ENCODE data around the gene SULT4A1.

SULT4A1 gene

DNA sequence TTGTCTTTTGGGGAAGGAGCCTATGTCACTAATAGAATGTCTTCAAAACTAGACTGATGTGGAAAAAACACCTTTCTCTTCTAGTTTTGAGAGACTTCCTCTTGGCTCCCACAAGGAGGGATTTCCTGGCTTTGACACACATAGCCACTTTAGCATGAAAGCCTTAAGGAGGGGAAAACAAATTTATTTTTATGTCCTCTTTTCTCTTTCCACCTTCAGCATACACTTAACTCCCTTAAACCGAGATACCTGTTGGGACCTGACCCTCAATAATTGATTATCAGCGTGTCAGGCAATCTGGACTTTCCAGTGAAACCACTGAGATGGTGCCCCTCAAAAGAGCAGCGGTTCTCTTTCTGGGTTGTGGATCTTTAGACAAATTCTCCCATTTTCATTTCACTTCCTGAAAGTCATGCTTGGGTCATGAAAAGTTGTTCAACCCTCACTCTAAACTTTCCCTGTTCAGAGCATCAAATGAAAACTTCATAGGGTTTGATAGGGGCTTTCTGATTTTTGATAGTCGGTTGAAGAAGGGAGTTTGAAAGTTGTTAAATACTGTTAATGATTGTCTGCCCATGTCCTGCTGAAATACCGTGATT lies 59.3 kb downstream of the SULT4A1 start:
- DNase-seq (ENCODE audit: low read depth in 2 of 2) = no peak

DNA sequence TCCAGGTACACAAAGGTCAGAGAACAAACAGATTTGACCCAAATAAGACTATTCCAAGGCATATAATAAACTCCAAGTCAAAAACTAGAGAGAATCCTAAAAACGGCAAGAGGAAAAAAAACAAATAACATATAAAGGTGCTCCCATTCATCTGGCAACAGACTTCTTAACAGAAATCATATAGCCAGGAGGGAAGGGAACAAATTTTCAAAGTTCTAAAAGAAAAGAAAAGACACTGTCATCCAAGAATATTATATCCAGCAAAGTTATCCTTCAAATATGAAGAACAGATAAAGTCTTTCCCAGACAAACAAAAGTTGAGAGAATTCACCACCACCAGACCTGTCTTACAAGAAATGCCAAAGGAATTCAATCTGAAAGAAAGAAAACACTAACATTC lies 61.3 kb downstream of the SULT4A1 start:
- DNase-seq (ENCODE audit: low read depth in 2 of 2) = no peak

DNA sequence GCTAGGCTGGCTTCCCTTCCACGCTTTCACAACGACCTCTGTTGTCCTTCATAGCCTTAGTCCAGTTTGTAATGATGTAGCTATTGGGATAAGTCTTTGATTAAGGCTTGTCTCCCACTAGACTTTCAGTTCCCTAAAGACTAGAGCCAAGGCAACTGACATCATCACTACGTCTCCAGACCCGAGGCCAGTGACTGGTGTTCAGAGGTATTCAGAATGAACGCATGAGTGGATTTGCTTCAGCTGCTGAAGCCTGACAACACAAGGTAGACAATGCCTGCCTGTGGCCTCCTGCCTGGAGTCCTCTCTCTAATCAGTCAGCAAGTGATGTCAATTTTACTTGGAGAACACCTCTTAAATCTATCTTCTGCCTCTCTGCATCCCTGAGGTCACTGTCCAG lies 63.8 kb downstream of the SULT4A1 start:
- no peak for DNase-seq (ENCODE audit: low read depth in 2 of 2)

DNA sequence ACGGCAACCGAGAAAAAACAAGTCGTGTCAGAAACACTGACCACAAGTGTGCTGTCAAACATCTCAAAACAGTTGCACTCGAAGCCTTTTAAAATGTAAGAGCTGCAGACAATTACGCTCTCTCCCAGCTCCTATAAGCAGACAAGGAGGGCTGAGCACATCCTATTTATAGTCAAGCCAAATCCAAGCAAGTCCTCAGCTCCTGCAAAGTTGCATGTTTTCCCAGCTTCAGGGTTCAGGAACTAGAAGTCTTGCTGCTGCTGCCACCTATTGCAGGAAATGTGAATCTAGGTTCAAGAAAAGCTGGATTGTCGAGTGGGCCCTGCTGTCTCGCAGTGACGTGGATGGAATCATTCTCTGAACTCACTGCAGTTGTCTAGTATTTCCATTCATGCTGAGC lies 65.7 kb downstream of the SULT4A1 start:
- no peak for DNase-seq (ENCODE audit: low read depth in 2 of 2)

DNA sequence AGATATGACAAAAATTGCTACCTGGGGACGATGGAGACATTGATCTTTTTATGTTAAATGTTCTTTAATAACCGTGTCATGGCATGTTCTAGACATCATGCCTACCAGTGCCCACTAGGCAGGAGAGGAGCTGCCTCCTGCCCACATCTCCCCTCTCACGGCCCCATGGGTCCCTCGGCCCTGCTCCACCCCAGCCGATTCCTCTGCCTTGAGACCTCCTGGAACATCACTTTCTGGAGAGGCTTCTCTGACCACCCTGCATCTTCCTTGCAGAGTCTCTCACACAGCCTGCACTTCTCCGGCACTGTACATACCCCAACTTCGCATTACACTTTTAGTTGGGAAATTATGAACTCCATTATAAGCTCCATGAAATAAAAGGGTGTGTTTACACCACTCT lies 67.0 kb downstream of the SULT4A1 start:
- DNase-seq (ENCODE audit: low read depth in 2 of 2) = no peak

DNA sequence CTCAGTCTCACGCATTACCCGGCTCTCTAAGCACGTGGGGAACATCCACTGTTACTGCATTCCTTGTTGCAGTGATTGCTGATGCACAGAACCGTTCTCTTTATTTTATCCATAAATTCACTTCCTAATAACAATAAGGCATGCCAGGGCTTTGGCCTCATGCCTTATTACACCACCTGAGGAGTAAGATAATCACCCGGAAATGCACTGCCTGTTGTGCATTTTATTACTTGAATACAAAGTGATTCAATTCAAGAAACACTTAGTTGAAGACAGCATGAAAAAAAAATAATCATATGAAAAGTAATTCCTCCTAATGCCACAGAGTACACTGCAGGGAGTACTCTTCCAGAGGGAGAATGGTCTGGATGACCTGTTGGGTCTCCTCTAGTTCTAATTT lies 69.4 kb downstream of the SULT4A1 start:
- no peak for DNase-seq (ENCODE audit: low read depth in 2 of 2)

DNA sequence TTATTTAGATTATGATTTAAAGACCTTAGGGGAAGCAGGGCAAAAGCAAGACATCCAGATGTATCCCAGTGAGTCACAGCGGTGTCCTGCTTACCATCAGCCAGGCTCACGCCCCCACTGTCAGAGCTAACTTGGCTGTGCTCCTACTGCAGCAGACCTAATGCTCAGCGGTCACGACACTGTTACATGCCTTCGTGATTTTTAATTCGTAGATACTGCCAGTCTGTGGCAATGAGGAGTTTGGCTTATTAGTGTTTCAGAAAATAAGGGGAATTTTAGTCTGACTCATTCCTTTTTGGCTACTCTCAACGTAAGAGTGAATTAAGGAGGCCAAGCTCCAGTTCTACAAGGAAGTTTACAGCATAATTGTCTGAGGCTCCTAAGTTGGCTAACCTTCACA lies 72.9 kb downstream of the SULT4A1 start:
- no peak for DNase-seq (ENCODE audit: low read depth in 2 of 2)

DNA sequence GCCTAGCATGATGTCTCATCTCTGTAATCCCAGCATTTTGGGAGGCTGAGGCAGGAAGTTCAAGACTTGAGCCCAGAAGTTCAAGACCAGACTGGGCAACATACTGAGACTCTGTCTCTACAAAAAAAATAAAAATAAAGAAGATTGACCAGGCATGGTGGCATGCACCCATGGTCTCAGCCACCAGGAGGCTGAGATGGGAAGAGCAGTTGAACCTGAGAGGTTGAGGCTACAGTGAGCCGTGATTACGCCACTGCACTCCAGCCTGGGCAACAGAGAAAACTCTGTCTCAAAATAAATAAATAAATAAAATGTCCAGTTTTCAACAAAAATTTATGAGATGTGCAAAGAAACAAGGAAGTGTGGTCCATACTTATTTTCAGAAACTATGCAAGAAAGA lies 78.5 kb downstream of the SULT4A1 start:
- no peak for DNase-seq (ENCODE audit: low read depth in 2 of 2)

DNA sequence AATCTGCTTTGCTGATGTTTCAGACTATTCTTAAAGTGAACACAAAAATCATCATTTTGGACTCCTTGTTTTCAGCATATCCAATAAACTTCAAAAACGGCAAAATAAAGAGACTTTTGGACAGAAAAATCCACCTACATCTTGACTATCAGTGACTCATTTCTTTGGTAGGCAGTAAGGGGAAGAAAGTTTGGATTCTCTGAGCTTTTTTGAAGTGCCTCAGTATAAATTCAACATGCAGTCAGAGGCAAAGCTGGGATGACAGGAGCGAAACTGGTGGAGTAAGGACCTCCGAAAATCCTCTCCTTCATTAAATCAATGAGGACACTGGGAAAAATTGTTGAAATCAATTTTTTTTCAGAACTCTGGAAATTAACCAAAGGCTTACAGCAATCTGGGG lies 79.9 kb downstream of the SULT4A1 start:
- no peak for DNase-seq (ENCODE audit: low read depth in 2 of 2)

DNA sequence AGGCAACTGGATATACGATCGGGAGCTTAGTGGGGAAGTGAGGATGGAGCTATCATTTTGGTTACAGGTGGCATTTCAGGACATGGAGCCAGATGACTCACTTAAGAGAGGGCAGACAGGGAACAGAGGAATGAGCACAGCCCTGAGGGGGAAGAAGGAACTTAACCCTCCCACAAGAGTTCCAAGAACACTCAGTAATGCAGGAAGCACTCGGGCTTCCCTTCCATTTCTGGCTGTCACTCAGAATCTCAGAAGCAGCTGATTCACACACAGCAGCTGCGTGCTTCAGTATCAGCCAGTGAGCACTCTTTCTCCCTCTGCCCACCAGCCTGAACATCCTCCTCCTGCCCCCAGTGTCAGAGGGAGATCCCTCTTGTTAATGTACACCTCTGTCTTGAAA lies 85.0 kb downstream of the SULT4A1 start:
- DNase-seq (ENCODE audit: low read depth in 2 of 2) = no peak

DNA sequence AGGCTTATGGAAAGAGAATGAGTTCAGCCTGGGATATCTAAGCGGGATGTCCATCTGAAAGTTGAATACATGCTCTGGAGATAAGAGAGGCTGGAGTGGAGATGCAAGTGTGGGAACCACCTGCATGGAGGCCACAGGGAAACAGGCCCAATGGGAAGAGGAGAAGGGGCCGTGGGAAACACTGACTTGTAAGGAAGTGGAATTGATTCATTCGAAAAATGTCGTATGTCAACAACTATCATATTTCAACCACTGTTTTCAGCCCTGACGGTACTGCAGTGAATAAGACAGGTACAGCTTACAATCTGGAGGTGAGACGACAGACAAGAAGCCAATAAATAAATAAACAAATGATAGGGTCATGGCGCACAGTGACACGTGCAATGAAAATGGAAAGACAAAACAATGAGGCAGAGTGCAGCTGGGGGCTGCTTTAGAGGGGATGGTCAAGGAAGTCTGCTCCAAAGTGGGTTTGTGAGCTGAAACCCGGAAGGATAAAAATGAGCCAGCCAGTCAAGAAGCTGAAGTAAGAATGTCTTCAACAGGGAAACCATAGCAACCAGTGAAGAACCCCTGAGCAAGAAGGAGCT lies 86.1 kb downstream of the SULT4A1 start:
- DNase-seq (ENCODE audit: low read depth in 2 of 2) = no peak

Data from stimulated activated CD4-positive, alpha-beta T cell treated with anti-CD3 and anti-CD28 coated beads, Interleukin-1b, Interleukin-23, amount 100 ng/mL, for 1 hour (primary cell).